Stimulated activated CD8-positive, alpha-beta memory T cell treated with anti-CD3 and anti-CD28 coated beads, Interleukin-12 subunit alpha, Interleukin-12 subunit beta, amount 100 ng/mL, for 1 hour (primary cell): ENCODE measurements around the gene HOXB2.

Source experiments
- DNase-seq: peaks from one replicate; pipeline ENCODE4 v3.0.0-alpha.2; 2020; ENCODE audit warnings: low read depth

Gene HOXB2

GRCh38 chr17:48578616-48579470 is 33.9 kb upstream of the HOXB2 start:
- DNase-seq = no peak

GRCh38 chr17:48577946-48578615 is 33.2 kb upstream of the HOXB2 start, which contains the start of gene HOXB4:
TSS of gene HOXB4 (minus strand) at chr17:48578350. CDS start at chr17:48578319, 31 bp downstream.
- peak; percentile 45 for DNase-seq

GRCh38 chr17:48577330-48577945 is 32.5 kb upstream of the HOXB2 start:
- no peak for DNase-seq

- no peak for DNase-seq
Measured at GRCh38 chr17:48576479-48577309, 31.8 kb upstream of the HOXB2 start.

- no peak for DNase-seq
Measured at GRCh38 chr17:48575673-48576478, 31.0 kb upstream of the HOXB2 start.

GRCh38 chr17:48575066-48575582 is 30.2 kb upstream of the HOXB2 start:
- DNase-seq = no peak

- DNase-seq = no peak
Measured at GRCh38 chr17:48574505-48575065, 29.7 kb upstream of the HOXB2 start.

- DNase-seq = no peak
Measured at GRCh38 chr17:48571826-48572417, 27.0 kb upstream of the HOXB2 start.

GRCh38 chr17:48571024-48571818 is 26.3 kb upstream of the HOXB2 start:
- no peak for DNase-seq

GRCh38 chr17:48570325-48571023 is 25.6 kb upstream of the HOXB2 start:
- no peak for DNase-seq

- DNase-seq = no peak
Measured at GRCh38 chr17:48569674-48570324, 24.9 kb upstream of the HOXB2 start.

GRCh38 chr17:48569240-48569582 is 24.3 kb upstream of the HOXB2 start:
- DNase-seq = no peak

GRCh38 chr17:48568499-48569239 is 23.8 kb upstream of the HOXB2 start:
- DNase-seq = no peak

GRCh38 chr17:48567646-48568354 is 22.9 kb upstream of the HOXB2 start:
- no peak for DNase-seq

GRCh38 chr17:48567209-48567608 is 22.3 kb upstream of the HOXB2 start:
- no peak for DNase-seq

- no peak for DNase-seq
Measured at GRCh38 chr17:48566717-48567116, 21.8 kb upstream of the HOXB2 start.
